Measurements from ENCODE around the gene PFN3.

DNA sequence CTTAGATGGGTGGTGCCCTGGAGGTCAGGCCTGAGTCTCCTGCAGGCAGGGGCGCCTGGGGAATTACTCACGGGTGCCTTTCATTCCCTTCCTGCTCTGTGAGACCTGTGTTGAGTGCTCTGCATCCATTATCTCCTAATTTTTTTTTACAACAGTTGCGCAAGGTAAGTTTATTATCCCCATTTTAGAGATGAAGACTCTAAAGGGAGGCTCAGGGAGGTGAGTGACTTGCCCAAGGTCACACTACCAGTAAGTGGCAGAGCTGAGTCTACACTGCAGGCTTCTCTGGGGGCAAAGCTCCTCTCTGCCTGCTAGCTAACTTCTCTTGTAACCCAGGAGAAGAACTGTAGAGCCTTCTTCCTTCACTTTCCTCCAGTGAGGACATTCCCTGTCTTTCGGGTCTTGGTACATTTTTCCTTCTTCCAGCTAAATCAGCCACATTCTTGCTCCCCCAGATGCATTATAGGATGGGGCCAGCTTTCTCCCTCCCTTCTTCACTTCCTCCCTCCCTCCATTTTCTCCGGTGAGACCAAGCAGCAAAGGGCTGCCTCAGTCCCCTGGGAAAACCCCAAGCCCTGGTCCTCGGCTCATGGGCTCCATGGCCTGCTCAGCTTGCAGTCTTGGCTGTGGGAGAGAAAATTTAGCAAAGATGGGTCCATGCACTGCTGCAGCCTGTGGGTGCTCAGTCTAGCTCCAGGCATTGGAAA, 47.9 kb upstream of the PFN3 start:
- no peak for TF ChIP-seq CTCF (IDR thresholded peaks at IDR 0.05)
- TF ChIP-seq POLR2A (IDR thresholded peaks at IDR 0.05): no peak
